Spleen (tissue), 11 donors: ENCODE data around the gene DAB2. TPM values are rescaled to one million over a fixed set of nuclear protein-coding genes. Genes with fewer than 3 reads are reported as not detected.
"Not testable (repeated sequence)": the region's sequence is repeated elsewhere in the genome, so short reads cannot be mapped to it uniquely, and the experiment has no call there.

Experiments
- DNase-seq: peaks from one replicate; pipeline ENCODE4 v3.0.0-alpha.2; 2020
- H3K27ac ChIP-seq, 8 donors: fragments of 200-600 bp; sonication (generic) in 7 of 8; 1 replicate in 4 of 8; 2 replicates in 4 of 8; pipeline versions ENCODE4 v1.5.0 to v1.8.0; 2016 to 2021; ENCODE audit warnings: inconsistent platforms in 4 of 8, mild to moderate bottlenecking in 4 of 8, moderate library complexity in 1 of 8
- H3K27me3 ChIP-seq, 7 donors: fragments of 200-600 bp; sonication (generic) in 6 of 7; replicated peaks in 1 of 7; 1 replicate in 4 of 7; 2 replicates in 3 of 7; pipeline versions ENCODE4 v1.5.0 to v1.8.0; 2016 to 2021; ENCODE audit warnings: inconsistent platforms in 3 of 7, mild to moderate bottlenecking in 1 of 7
- H3K36me3 ChIP-seq, 6 donors: fragments of 200-600 bp; sonication (generic) in 5 of 6; 1 replicate in 4 of 6; 2 replicates in 2 of 6; pipeline versions ENCODE4 v1.5.0 to v1.8.0; 2016 to 2021; ENCODE audit warnings: inconsistent platforms in 2 of 6
- H3K4me1 ChIP-seq, 6 donors: fragments of 200-600 bp; sonication (generic) in 5 of 6; 1 replicate in 3 of 6; 2 replicates in 3 of 6; pipeline versions ENCODE4 v1.5.0 to v1.8.0; 2016 to 2021; ENCODE audit warnings: inconsistent platforms in 3 of 6
- H3K4me3 ChIP-seq, 8 donors: fragments of 200-600 bp; sonication (generic) in 7 of 8; 1 replicate in 4 of 8; 2 replicates in 4 of 8; pipeline versions ENCODE4 v1.5.0 to v1.8.0; 2016 to 2021; ENCODE audit warnings: inconsistent platforms in 4 of 8, mild to moderate bottlenecking in 4 of 8, moderate library complexity in 2 of 8
- H3K9me3 ChIP-seq, 8 donors: fragments of 200-600 bp; sonication (generic) in 7 of 8; 1 replicate in 4 of 8; 2 replicates in 4 of 8; pipeline versions ENCODE4 v1.5.0 to v1.8.0; 2016 to 2021; ENCODE audit warnings: inconsistent platforms in 4 of 8
- POLR2A ChIP-seq, 3 donors: fragments of 450-650 bp; IDR thresholded peaks; one replicate each; pipeline ENCODE4 v1.5.1; 2017; ENCODE audit warnings: antibody characterized with exemption in 3 of 3, mild to moderate bottlenecking in 1 of 3
- POLR2AphosphoS5 ChIP-seq, 3 donors: sonication (generic); formaldehyde crosslinking; IDR thresholded peaks; one replicate each; pipeline ENCODE4 v1.5.1; 2017; ENCODE audit warnings: antibody characterized with exemption in 3 of 3
- WGBS, 5 donors: extraction: QIAGEN DNeasy Blood & Tissue Kit in 3 of 5; methylation state at CpG; one replicate each; pipeline versions ENCODE4 v1.1.5 to v1.1.7; 2013 to 2018; 5-methylcytosine and 5-hydroxymethylcytosine counted together
- intact Hi-C: fragments of 100-400 bp; cut with DNase I; formaldehyde crosslinking; loops from one replicate; pipeline ENCODE4 v1.15.0; 2023; ENCODE audit warnings: low total_unique reads
- polyA plus RNA-seq, 3 donors: library from polyadenylated mRNA; stranded (reverse); fragments of 200-250 nt; gene quantifications; one replicate each; pipeline ENCODE4 v1.2.1, GENCODE V29; 2013
- total RNA-seq, 7 donors: library from RNA; depleted of rRNA in 3 of 7; stranded (reverse); fragments of >200 nt in 3 of 7; fragmentation: NEBNext Ultra II Directional in 4 of 7; extraction: Animal tissue kit (Norgen Biotek cat#: 25700) in 4 of 7; gene quantifications; one replicate each; pipeline versions ENCODE4 v1.1.0 to v1.2.1, GENCODE V29; 2016 to 2021
- TF ChIP-seq, protein P1 (sequence below), 11 experiments: fragments of 200-600 bp in 7 of 11; fragments of 450-650 bp in 4 of 11; sonication (generic) in 4 of 11; IDR thresholded peaks in 8 of 11; conservative IDR thresholded peaks in 3 of 11; 1 replicate in 7 of 11; 2 replicates in 4 of 11; pipeline versions ENCODE4 v1.4.0 to v1.8.0; 2016 to 2021; ENCODE audit warnings: antibody characterized with exemption in 11 of 11, inconsistent platforms in 4 of 11, mild to moderate bottlenecking in 1 of 11
- donor health status: healthy with polysubstance abuse.
- donor health status: DM: no; HTN: no; CAD: no; lungs with moderate emphysema.
- donor health status: DM: no; HTN: no; CAD: no.
- donor health status: Bipolar disorder and iron deficiency.
- donor health status: healthy.
- donor health status: DM: no; HTN: no; CAD: no.
- donor health status: DM: yes; HTN: yes; CAD: no.

The DAB2 gene
- total and polyA plus RNA-seq, 10 donors, result 19.4 to 206 (median 125) TPM

DNA sequence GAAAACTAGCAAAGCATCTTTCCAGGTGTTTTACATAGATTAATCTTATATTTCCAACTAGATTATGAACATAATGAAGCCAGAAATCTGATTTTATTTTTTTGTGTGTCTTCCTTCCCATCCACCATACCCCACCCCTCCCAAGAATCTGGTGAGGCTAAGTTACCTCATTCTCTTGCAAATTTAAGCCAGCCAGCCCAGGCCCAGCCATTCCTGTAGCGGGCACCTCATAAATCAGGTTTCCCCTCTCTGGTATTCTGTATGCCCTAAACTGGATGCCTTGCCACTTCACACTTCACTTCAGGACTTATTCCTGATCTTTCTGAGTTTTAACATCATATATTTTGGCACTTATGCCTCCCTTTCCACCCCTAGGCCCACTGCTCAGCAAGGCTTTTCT is 82.3 kb downstream of the DAB2 start:
- WGBS, 5 donors, result 87 to 100% (median 97%) methylated on average over 1 of the region's 1 CpG
- H3K27ac ChIP-seq, result no peak overlapping the region
- TF ChIP-seq POLR2A (IDR thresholded peaks at IDR 0.05) (no peak), POLR2AphosphoS5 (IDR thresholded peaks at IDR 0.05) (no peak)
- TF ChIP-seq, protein P1, sequence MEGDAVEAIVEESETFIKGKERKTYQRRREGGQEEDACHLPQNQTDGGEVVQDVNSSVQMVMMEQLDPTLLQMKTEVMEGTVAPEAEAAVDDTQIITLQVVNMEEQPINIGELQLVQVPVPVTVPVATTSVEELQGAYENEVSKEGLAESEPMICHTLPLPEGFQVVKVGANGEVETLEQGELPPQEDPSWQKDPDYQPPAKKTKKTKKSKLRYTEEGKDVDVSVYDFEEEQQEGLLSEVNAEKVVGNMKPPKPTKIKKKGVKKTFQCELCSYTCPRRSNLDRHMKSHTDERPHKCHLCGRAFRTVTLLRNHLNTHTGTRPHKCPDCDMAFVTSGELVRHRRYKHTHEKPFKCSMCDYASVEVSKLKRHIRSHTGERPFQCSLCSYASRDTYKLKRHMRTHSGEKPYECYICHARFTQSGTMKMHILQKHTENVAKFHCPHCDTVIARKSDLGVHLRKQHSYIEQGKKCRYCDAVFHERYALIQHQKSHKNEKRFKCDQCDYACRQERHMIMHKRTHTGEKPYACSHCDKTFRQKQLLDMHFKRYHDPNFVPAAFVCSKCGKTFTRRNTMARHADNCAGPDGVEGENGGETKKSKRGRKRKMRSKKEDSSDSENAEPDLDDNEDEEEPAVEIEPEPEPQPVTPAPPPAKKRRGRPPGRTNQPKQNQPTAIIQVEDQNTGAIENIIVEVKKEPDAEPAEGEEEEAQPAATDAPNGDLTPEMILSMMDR (IDR thresholded peaks at IDR 0.05 in 8 of 11, conservative IDR thresholded peaks at IDR 0.05 in 3 of 11), result no peak
- DNase-seq, result no peak
- no peak overlapping the region for H3K4me3 ChIP-seq
- H3K9me3 ChIP-seq, result no peaks in the 10 kb centered on the region
- intact Hi-C loops, result no loop called here
- no peaks in the 10 kb centered on the region for H3K36me3 ChIP-seq
- no peaks in the 10 kb centered on the region for H3K27me3 ChIP-seq
- H3K4me1 ChIP-seq, result no peaks in the 10 kb centered on the region

DNA sequence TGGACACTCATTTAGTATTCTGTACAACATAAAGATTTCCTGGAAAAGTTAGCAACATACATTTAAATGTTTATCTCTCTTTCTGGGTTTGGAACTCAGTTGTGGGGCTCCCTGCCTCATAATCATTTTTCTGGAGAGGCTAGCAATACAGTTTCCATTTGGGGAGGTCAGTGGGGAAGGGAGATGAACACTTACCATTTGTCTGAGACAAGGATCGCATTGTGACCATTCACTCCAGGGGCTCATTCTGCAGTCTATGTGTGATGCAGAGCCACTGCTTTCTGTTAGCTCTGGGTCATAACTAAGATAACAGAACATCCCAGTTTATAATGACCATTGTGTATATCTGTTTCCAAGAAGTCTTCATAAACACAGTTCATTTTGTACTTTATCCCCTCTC is 82.9 kb downstream of the DAB2 start:
- no peaks in the 10 kb centered on the region for H3K27me3 ChIP-seq
- DNase-seq, result no peak
- no peaks in the 10 kb centered on the region for H3K9me3 ChIP-seq
- H3K27ac ChIP-seq, result no peak overlapping the region
- H3K36me3 ChIP-seq, result no peaks in the 10 kb centered on the region
- no peaks in the 10 kb centered on the region for H3K4me1 ChIP-seq
- intact Hi-C loops, result no loop called here
- WGBS, 5 donors, result 85 to 100% (median 94%) methylated on average over 1 of the region's 1 CpG
- TF ChIP-seq POLR2A (IDR thresholded peaks at IDR 0.05), result no peak
- TF ChIP-seq POLR2AphosphoS5 (IDR thresholded peaks at IDR 0.05), result no peak
- TF ChIP-seq, protein P1 (IDR thresholded peaks at IDR 0.05 in 8 of 11, conservative IDR thresholded peaks at IDR 0.05 in 3 of 11), result no peak
- H3K4me3 ChIP-seq, result no peak overlapping the region

DNA sequence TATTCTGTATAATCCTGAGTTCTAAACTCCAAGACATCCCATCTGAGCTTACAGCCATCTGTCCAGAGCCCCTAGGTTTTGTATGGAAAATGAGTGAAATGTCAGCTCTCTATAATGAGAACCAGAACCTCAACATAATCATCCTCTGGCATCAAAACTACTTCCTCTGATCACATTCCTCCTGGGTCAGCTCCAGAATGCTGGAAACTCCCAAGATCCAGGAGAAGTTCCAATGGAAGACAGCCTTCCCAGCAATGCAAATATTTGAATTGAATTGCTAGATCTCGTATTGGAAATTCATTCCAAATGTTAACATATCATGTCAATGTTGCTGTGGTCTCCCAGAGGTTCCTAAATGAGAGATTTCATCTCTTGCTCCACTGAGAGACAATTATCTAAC is 84.3 kb downstream of the DAB2 start:
- H3K27me3 ChIP-seq, result no peaks in the 10 kb centered on the region
- H3K4me1 ChIP-seq, result no peaks in the 10 kb centered on the region
- TF ChIP-seq POLR2AphosphoS5 (IDR thresholded peaks at IDR 0.05), result no peak
- TF ChIP-seq POLR2A (IDR thresholded peaks at IDR 0.05), result no peak
- TF ChIP-seq, protein P1 (IDR thresholded peaks at IDR 0.05 in 8 of 11, conservative IDR thresholded peaks at IDR 0.05 in 3 of 11), result no peak
- intact Hi-C loops, result no loop called here
- 40 to 77% (median 62%) methylated on average over 1 of the region's 1 CpG for WGBS, 5 donors
- H3K4me3 ChIP-seq, result no peak overlapping the region
- DNase-seq, result no peak
- no peak overlapping the region for H3K27ac ChIP-seq
- H3K36me3 ChIP-seq, result no peaks in the 10 kb centered on the region
- H3K9me3 ChIP-seq, result no peaks in the 10 kb centered on the region

DNA sequence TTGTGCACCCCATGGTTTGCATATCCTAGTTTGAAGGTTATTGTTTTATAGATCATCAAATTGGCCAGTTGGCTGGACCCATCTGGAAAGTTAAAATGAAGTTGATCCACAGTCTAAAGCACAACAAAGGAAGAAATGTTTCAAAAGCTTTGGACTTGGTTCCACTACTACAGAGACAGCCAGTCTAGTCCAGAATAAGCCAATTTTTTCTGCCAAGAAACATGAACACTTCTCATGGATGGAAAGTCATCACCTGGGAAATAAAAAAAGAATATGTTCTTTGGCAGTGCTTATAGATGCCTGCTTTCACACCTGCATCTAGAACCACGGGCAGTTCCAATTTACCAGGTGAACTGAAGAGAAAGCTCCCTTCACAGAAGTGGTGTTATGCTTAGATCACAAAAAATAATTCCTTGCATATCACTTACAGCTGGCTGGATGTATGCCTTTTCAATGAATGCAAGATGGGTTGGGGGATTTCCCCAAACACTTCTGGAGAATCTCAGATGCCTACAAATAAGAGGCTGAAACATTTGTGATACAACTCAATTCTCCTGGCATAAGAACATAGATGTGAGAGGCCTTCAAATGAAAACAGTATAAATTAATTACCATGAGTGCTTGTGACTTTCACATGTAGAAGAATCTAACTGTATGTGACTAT is 87.4 kb downstream of the DAB2 start:
- DNase-seq, result no peak
- no peaks in the 10 kb centered on the region for H3K9me3 ChIP-seq
- no peak for TF ChIP-seq POLR2AphosphoS5 (IDR thresholded peaks at IDR 0.05)
- TF ChIP-seq POLR2A (IDR thresholded peaks at IDR 0.05), result no peak
- TF ChIP-seq, protein P1 (IDR thresholded peaks at IDR 0.05 in 8 of 11, conservative IDR thresholded peaks at IDR 0.05 in 3 of 11), result no peak
- H3K36me3 ChIP-seq, result no peaks in the 10 kb centered on the region
- H3K27ac ChIP-seq, result no peak overlapping the region
- H3K4me1 ChIP-seq, result no peaks in the 10 kb centered on the region
- no peak overlapping the region for H3K4me3 ChIP-seq
- WGBS, 5 donors, result 79 to 93% (median 85%) methylated on average over 1 of the region's 1 CpG
- intact Hi-C loops, result no loop called here
- H3K27me3 ChIP-seq, result no peaks in the 10 kb centered on the region

DNA sequence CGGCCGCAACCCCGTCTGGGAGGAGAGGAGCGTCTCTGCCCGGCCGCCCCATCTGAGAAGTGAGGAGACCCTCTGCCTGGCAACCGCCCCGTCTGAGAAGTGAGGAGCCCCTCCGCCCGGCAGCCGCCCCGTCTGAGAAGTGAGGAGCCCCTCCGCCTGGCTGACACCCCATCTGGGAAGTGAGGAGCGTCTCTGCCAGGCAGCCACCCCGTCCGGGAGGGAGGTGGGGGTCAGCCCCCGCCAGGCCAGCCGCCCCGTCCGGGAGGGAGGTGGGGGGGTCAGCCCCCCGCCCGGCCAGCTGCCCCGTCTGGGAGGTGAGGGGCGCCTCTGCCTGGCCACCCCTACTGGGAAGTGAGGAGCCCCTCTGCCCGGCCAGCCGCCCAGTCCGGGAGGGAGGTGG is 90.5 kb downstream of the DAB2 start:
- H3K27me3 ChIP-seq, H3K4me1 ChIP-seq, H3K9me3 ChIP-seq, H3K36me3 ChIP-seq, H3K27ac ChIP-seq, DNase-seq, intact Hi-C loops, H3K4me3 ChIP-seq: not testable (repeated sequence)
- 89 to 96% (median 90%) methylated on average over 8 to 27 of the region's 27 CpGs for WGBS, 5 donors
